HepG2 (cell line): ENCODE measurements around the gene EGR2. TPM values are rescaled to one million over a fixed set of nuclear protein-coding genes. Genes with fewer than 3 reads are reported as not detected.

Experiments used
- ATAC-seq: fragments of 200-7000 bp; cut with Tn5 transposase; 3 replicates; pipeline ENCODE4 v1.9.1; 2020; ENCODE audit warnings: mild to moderate bottlenecking, moderate library complexity
- BruUV-seq: library from RNA; stranded (reverse); fragments of 400-500 nt; replicated peaks from 2 replicates; lab custom pipeline; 2021; lab: Mats Ljungman, UMichigan
- CTCF ChIA-PET: fragments of 300-600 bp; formaldehyde crosslinking; extraction: SDS; loops from one replicate; lab custom pipeline; 2021; ENCODE audit warnings: low total read pairs, inconsistent platforms, low intra/inter-chr PET ratio; lab: Yijun Ruan, JAX
- POLR2A ChIA-PET: fragments of 350-600 bp; sonication (Branson Sonifier 250); formaldehyde crosslinking; loops from one replicate; lab custom pipeline; 2020; ENCODE audit warnings: antibody characterized with exemption, inconsistent platforms; lab: Yijun Ruan, JAX
- DNase-seq: peaks from one replicate; pipeline ENCODE4 v3.0.0-alpha.2; 2015; ENCODE audit warnings: low spot score
- FAIRE-seq: peaks from 3 replicates; lab custom pipeline; 2011; peaks lifted over from hg19 to GRCh38; lab: Jason Lieb, UNC
- H2AFZ ChIP-seq: one replicate; pipeline ENCODE4 v1.6.1; 2011; ENCODE audit warnings: low read length, inconsistent platforms
- H3K27ac ChIP-seq: fragments of 300-600 bp; 3 replicates; pipeline ENCODE4 v1.8.0; 2011; ENCODE audit warnings: mixed run types, mild to moderate bottlenecking, mixed read lengths, low read length, inconsistent platforms; ENCODE audit not compliant: insufficient read depth; ENCODE audit errors: extremely low read length
- H3K27me3 ChIP-seq, 2 experiments: fragments of 200-600 bp in 1 of 2; 2 replicates in 1 of 2; 3 replicates in 1 of 2; pipeline versions ENCODE4 v1.6.0 to v1.8.0; 2011; ENCODE audit warnings: low read length in 2 of 2, mild to moderate bottlenecking in 2 of 2, moderate library complexity in 2 of 2, inconsistent platforms in 1 of 2; ENCODE audit not compliant: insufficient read depth in 2 of 2, control insufficient read depth in 1 of 2
- H3K36me3 ChIP-seq, 2 experiments: fragments of 200-600 bp in 1 of 2; replicated peaks in 1 of 2; 2 replicates in 1 of 2; 3 replicates in 1 of 2; pipeline versions ENCODE4 v1.5.1 to v1.8.0; 2011; ENCODE audit warnings: low read length in 2 of 2, inconsistent platforms in 1 of 2; ENCODE audit not compliant: insufficient read depth in 2 of 2, control insufficient read depth in 1 of 2
- H3K4me1 ChIP-seq: 2 replicates; pipeline ENCODE4 v1.5.1; 2012; ENCODE audit warnings: low read length, inconsistent platforms; ENCODE audit not compliant: insufficient read depth
- H3K4me2 ChIP-seq: 2 replicates; pipeline ENCODE4 v1.6.0; 2011; ENCODE audit warnings: low read depth, low read length, inconsistent platforms
- H3K4me3 ChIP-seq, 3 experiments: fragments of 200-600 bp in 1 of 3; sonication (generic), shearing (Covaris generic) in 1 of 3; replicated peaks in 1 of 3; 2 replicates each; pipeline ENCODE4 v1.5.1; 2011 to 2016; ENCODE audit warnings: low read length in 3 of 3, inconsistent platforms in 2 of 3, low read depth in 2 of 3, mild to moderate bottlenecking in 2 of 3, control low read depth in 1 of 3, mixed read lengths in 1 of 3; ENCODE audit not compliant: insufficient read depth in 1 of 3
- H3K79me2 ChIP-seq: one replicate; pipeline ENCODE4 v1.6.1; 2011; ENCODE audit warnings: low read length, inconsistent platforms; ENCODE audit not compliant: insufficient read depth
- H3K9ac ChIP-seq: 2 replicates; pipeline ENCODE4 v1.6.0; 2011; ENCODE audit warnings: mild to moderate bottlenecking, low read depth, low read length, inconsistent platforms; ENCODE audit not compliant: insufficient read depth
- H3K9me3 ChIP-seq: 2 replicates; pipeline ENCODE4 v1.5.1; 2012; ENCODE audit warnings: mild to moderate bottlenecking, low read length
- H4K20me1 ChIP-seq: 2 replicates; pipeline ENCODE4 v1.6.0; 2011; ENCODE audit warnings: inconsistent platforms, mild to moderate bottlenecking, low read length, moderate library complexity; ENCODE audit not compliant: insufficient read depth
- IKZF1 ChIP-seq: fragments of 450-650 bp; IDR thresholded peaks from 2 replicates; pipeline ENCODE4 v1.7.1; 2016
- ZFP1 ChIP-seq: IDR thresholded peaks from 2 replicates; pipeline ENCODE4 v1.6.1; 2016
- ZNF484 ChIP-seq: sonication (generic); formaldehyde crosslinking; IDR thresholded peaks from 2 replicates; pipeline ENCODE4 v1.5.1; 2020; ENCODE audit warnings: mild to moderate bottlenecking, low read depth, missing genetic modification reagents, borderline replicate concordance
- WGBS: methylation state at CpG from one replicate; pipeline ENCODE4 v1.1.6; 2017; ENCODE audit warnings: low lambda C conversion rate; 5-methylcytosine and 5-hydroxymethylcytosine counted together
- in situ Hi-C: cut with HindIII; loops from 2 replicates; pipeline ENCODE4 v1.10.0; 2017; ENCODE audit warnings: low pct_unique_long_range_greater_than_20kb; ENCODE audit not compliant: extremely low pct_ligation_motif_present
- intact Hi-C: fragments of 100-400 bp; cut with micrococcal nuclease; formaldehyde crosslinking; loops from one replicate; pipeline ENCODE4 v1.10.0; 2022; ENCODE audit not compliant: unreplicated experiment
- polyA plus RNA-seq, 8 experiments: library from polyadenylated mRNA; depleted of rRNA in 3 of 8; stranded (reverse) in 7 of 8; unstranded in 1 of 8; fragments of >200 nt; fragmentation: Illumina TruSeq in 4 of 8; extraction: Trizol in 4 of 8; gene quantifications; 2 replicates each; pipeline versions ENCODE4 v1.2.1 to v1.2.3, GENCODE V29; 2011 to 2016; ENCODE audit warnings: low read depth in 4 of 8, missing spikeins in 1 of 8, mixed read lengths in 1 of 8; ENCODE audit not compliant: insufficient read depth in 1 of 8
- total RNA-seq, 5 experiments: library from RNA; depleted of rRNA; stranded (reverse); fragments of >200 nt; fragmentation: Illumina TruSeq; extraction: Trizol; gene quantifications; 2 replicates each; pipeline ENCODE4 v1.2.3, GENCODE V29; 2016; ENCODE audit warnings: low read depth in 1 of 5
- TF ChIP-seq, protein P1 (sequence below): sonication (generic); formaldehyde crosslinking; IDR thresholded peaks from 2 replicates; pipeline ENCODE4 v1.4.0; 2020; ENCODE audit warnings: missing genetic modification reagents, borderline replicate concordance
- TF ChIP-seq, protein P2 (sequence below): IDR thresholded peaks from 2 replicates; pipeline ENCODE4 v1.6.1; 2012; ENCODE audit warnings: inconsistent platforms
- TF ChIP-seq, protein P3 (sequence below): fragments of 450-650 bp; IDR thresholded peaks from 2 replicates; pipeline ENCODE4 v1.6.1; 2016

EGR2 gene
- total and polyA plus RNA-seq, 2 of the 13 experiments (the other 11 are each of a cell fraction or from before 2014, with no cell fraction given) = 0.11 to 0.15 TPM

DNA sequence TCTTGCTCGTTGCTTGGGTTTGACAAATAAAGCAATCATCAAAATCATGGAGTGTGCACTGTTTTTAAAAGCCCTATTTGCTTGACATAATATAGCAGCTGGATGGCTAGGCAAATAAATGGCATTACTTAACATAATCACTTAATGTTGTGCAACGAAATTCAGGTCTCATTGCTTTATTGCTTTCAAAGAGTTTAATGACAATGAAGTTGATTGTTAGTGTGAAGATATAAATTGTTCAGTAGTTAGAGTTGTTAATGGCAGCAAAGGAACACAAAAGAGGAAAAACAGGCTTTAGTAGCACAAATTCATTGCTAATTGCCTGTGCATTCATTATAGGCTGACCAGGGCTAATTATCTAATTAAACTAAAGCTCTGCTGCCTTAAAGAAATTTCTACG is 19.3 kb downstream of the EGR2 start:
- no peaks in the 10 kb centered on the region for H4K20me1 ChIP-seq
- POLR2A ChIA-PET = no interaction called here
- no peak for DNase-seq
- CTCF ChIA-PET = no interaction called here
- H3K4me2 ChIP-seq = no peak overlapping the region
- WGBS = 16% methylated on average over 3 of the region's 3 CpGs
- H3K9me3 ChIP-seq = no peaks in the 10 kb centered on the region
- in situ Hi-C loops (no loop called here), intact Hi-C loops (no loop called here)
- no peaks in the 10 kb centered on the region for H3K27me3 ChIP-seq
- ATAC-seq = no peak
- H3K36me3 ChIP-seq = no peaks in the 10 kb centered on the region
- no TSS peak for BruUV-seq
- no peaks in the 10 kb centered on the region for H3K79me2 ChIP-seq
- H3K4me3 ChIP-seq = no peak overlapping the region
- no peak overlapping the region for H2AFZ ChIP-seq
- no peaks in the 10 kb centered on the region for H3K4me1 ChIP-seq
- no peak overlapping the region for H3K27ac ChIP-seq
- TF ChIP-seq, protein P1, sequence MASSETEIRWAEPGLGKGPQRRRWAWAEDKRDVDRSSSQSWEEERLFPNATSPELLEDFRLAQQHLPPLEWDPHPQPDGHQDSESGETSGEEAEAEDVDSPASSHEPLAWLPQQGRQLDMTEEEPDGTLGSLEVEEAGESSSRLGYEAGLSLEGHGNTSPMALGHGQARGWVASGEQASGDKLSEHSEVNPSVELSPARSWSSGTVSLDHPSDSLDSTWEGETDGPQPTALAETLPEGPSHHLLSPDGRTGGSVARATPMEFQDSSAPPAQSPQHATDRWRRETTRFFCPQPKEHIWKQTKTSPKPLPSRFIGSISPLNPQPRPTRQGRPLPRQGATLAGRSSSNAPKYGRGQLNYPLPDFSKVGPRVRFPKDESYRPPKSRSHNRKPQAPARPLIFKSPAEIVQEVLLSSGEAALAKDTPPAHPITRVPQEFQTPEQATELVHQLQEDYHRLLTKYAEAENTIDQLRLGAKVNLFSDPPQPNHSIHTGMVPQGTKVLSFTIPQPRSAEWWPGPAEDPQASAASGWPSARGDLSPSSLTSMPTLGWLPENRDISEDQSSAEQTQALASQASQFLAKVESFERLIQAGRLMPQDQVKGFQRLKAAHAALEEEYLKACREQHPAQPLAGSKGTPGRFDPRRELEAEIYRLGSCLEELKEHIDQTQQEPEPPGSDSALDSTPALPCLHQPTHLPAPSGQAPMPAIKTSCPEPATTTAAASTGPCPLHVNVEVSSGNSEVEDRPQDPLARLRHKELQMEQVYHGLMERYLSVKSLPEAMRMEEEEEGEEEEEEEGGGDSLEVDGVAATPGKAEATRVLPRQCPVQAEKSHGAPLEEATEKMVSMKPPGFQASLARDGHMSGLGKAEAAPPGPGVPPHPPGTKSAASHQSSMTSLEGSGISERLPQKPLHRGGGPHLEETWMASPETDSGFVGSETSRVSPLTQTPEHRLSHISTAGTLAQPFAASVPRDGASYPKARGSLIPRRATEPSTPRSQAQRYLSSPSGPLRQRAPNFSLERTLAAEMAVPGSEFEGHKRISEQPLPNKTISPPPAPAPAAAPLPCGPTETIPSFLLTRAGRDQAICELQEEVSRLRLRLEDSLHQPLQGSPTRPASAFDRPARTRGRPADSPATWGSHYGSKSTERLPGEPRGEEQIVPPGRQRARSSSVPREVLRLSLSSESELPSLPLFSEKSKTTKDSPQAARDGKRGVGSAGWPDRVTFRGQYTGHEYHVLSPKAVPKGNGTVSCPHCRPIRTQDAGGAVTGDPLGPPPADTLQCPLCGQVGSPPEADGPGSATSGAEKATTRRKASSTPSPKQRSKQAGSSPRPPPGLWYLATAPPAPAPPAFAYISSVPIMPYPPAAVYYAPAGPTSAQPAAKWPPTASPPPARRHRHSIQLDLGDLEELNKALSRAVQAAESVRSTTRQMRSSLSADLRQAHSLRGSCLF (CRISPR knock-in tag) = no peak
- TF ChIP-seq, protein P2, sequence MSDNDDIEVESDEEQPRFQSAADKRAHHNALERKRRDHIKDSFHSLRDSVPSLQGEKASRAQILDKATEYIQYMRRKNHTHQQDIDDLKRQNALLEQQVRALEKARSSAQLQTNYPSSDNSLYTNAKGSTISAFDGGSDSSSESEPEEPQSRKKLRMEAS = no peak
- TF ChIP-seq, protein P3, sequence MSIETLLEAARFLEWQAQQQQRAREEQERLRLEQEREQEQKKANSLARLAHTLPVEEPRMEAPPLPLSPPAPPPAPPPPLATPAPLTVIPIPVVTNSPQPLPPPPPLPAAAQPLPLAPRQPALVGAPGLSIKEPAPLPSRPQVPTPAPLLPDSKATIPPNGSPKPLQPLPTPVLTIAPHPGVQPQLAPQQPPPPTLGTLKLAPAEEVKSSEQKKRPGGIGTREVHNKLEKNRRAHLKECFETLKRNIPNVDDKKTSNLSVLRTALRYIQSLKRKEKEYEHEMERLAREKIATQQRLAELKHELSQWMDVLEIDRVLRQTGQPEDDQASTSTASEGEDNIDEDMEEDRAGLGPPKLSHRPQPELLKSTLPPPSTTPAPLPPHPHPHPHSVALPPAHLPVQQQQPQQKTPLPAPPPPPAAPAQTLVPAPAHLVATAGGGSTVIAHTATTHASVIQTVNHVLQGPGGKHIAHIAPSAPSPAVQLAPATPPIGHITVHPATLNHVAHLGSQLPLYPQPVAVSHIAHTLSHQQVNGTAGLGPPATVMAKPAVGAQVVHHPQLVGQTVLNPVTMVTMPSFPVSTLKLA = no peak
- TF ChIP-seq IKZF1 (no peak), ZNF484 (CRISPR knock-in tag) (no peak), ZFP1 (CRISPR knock-in tag) (no peak)
- TF ChIP-seq, all 625 proteins: peak for 0
- H3K9ac ChIP-seq = no peak overlapping the region
- no peak for FAIRE-seq
